ENCODE data around the gene RCBTB1. TPM values are rescaled to one million over a fixed set of nuclear protein-coding genes. Genes with fewer than 3 reads are reported as not detected.

Gene RCBTB1
- polyA plus RNA-seq, 1 donor from 2014 or later: 65.3 TPM

GRCh38 chr13:49569993-49570689 lies 15.2 kb downstream of the RCBTB1 start:
- Histone ChIP-seq H2AFZ (ENCODE audit: low read depth, low read length) (no peak overlapping the region), H3K9ac (ENCODE audit: low read length) (no peak overlapping the region), H3K4me3 (ENCODE audit: low read length) (no peak overlapping the region), H3K27ac (ENCODE audit: low read length) (no peak overlapping the region), H3K79me2 (replicated peaks; ENCODE audit: insufficient read depth, low read length) (no peaks in the 10 kb centered on the region), H3K27me3 (ENCODE audit: insufficient read depth, low read depth, low read length) (no peaks in the 10 kb centered on the region), H3K9me2 (ENCODE audit: insufficient read depth, low read length) (no peaks in the 10 kb centered on the region), H3K9me3 (ENCODE audit: low read length) (no peaks in the 10 kb centered on the region), H3K36me3 (ENCODE audit: insufficient read depth, low read length) (no peaks in the 10 kb centered on the region), H3F3A (ENCODE audit: insufficient read depth, low read length, poor library complexity, severe bottlenecking) (no peaks in the 10 kb centered on the region), H4K20me1 (ENCODE audit: insufficient read depth) (no peaks in the 10 kb centered on the region), H3K4me2 (ENCODE audit: low read length) (no peak overlapping the region)
- TF ChIP-seq CTCF (IDR thresholded peaks at IDR 0.05; ENCODE audit: poor library complexity, severe bottlenecking): no peak
- TF ChIP-seq RAD21 (conservative IDR thresholded peaks at IDR 0.05): no peak
- TF ChIP-seq POLR2AphosphoS5 (IDR thresholded peaks at IDR 0.05): no peak
- no peak for TF ChIP-seq TAF1 (IDR thresholded peaks at IDR 0.05; ENCODE audit: low read depth)
- no peak for TF ChIP-seq MXI1 (conservative IDR thresholded peaks at IDR 0.05; ENCODE audit: poor library complexity, severe bottlenecking)
- TF ChIP-seq SMC3 (conservative IDR thresholded peaks at IDR 0.05; ENCODE audit: poor library complexity): no peak
- TF ChIP-seq REST (IDR thresholded peaks at IDR 0.05; ENCODE audit: borderline replicate concordance): no peak
- TF ChIP-seq EZH2 (IDR thresholded peaks at IDR 0.05; ENCODE audit: borderline replicate concordance, insufficient read depth, low read length, poor library complexity, severe bottlenecking): no peak
- no peak for TF ChIP-seq EP300 (conservative IDR thresholded peaks at IDR 0.05; ENCODE audit: poor library complexity, severe bottlenecking)

- Histone ChIP-seq H3K27me3 (ENCODE audit: insufficient read depth, low read depth, low read length) (no peaks in the 10 kb centered on the region), H3K9me3 (ENCODE audit: low read length) (no peaks in the 10 kb centered on the region), H3K9ac (ENCODE audit: low read length) (no peak overlapping the region), H3K36me3 (ENCODE audit: insufficient read depth, low read length) (no peaks in the 10 kb centered on the region), H2AFZ (ENCODE audit: low read depth, low read length) (no peak overlapping the region), H3K4me3 (ENCODE audit: low read length) (no peak overlapping the region), H3K27ac (ENCODE audit: low read length) (no peak overlapping the region), H3F3A (ENCODE audit: insufficient read depth, low read length, poor library complexity, severe bottlenecking) (no peaks in the 10 kb centered on the region), H3K9me2 (ENCODE audit: insufficient read depth, low read length) (no peaks in the 10 kb centered on the region), H4K20me1 (ENCODE audit: insufficient read depth) (no peaks in the 10 kb centered on the region), H3K79me2 (replicated peaks; ENCODE audit: insufficient read depth, low read length) (no peaks in the 10 kb centered on the region), H3K4me2 (ENCODE audit: low read length) (no peak overlapping the region)
- TF ChIP-seq MXI1 (conservative IDR thresholded peaks at IDR 0.05; ENCODE audit: poor library complexity, severe bottlenecking) (no peak), CTCF (IDR thresholded peaks at IDR 0.05; ENCODE audit: poor library complexity, severe bottlenecking) (no peak), RAD21 (conservative IDR thresholded peaks at IDR 0.05) (no peak), REST (IDR thresholded peaks at IDR 0.05; ENCODE audit: borderline replicate concordance) (no peak), SMC3 (conservative IDR thresholded peaks at IDR 0.05; ENCODE audit: poor library complexity) (no peak), EZH2 (IDR thresholded peaks at IDR 0.05; ENCODE audit: borderline replicate concordance, insufficient read depth, low read length, poor library complexity, severe bottlenecking) (no peak), EP300 (conservative IDR thresholded peaks at IDR 0.05; ENCODE audit: poor library complexity, severe bottlenecking) (no peak), TAF1 (IDR thresholded peaks at IDR 0.05; ENCODE audit: low read depth) (no peak), POLR2AphosphoS5 (IDR thresholded peaks at IDR 0.05) (no peak)
Measured at GRCh38 chr13:49567491-49567890, 17.9 kb downstream of the RCBTB1 start.

Measured in neural cell (in vitro differentiated cells).